HG03460 (cell line): Measurements from ENCODE around the gene ZNF613.
"Not testable (repeated sequence)": the region's sequence is repeated elsewhere in the genome, so short reads cannot be mapped to it uniquely, and the experiment has no call there.

ENCODE experiments used
- ATAC-seq: cut with Tn5 transposase; IDR thresholded peaks from one replicate; pipeline ENCODE4 v1.9.1; 2021; ENCODE audit not compliant: unreplicated experiment

Gene ZNF613

GRCh38 chr19:51926784-51927741 is at the start of gene ZNF613:
Gene ZNF613, plus strand, starts transcription at chr19:51927472. Its CDS starts 8,749 bp downstream, at chr19:51936221.
- ATAC-seq: peak; percentile 81

GRCh38 chr19:51882518-51882917 is 44.8 kb upstream of the ZNF613 start:
- no peak for ATAC-seq

GRCh38 chr19:51884713-51885112 is 42.6 kb upstream of the ZNF613 start:
- ATAC-seq: no peak

- ATAC-seq: no peak
These were observed 39.5 kb upstream of the ZNF613 start, which contains the start of gene ZNF577 for GRCh38 chr19:51887522-51888498. Gene ZNF577, minus strand, starts transcription at chr19:51887951. Its CDS starts 7,569 bp downstream, at chr19:51880382.

GRCh38 chr19:51889934-51890333 is 37.3 kb upstream of the ZNF613 start:
- no peak for ATAC-seq

- ATAC-seq: no peak
These were observed 36.0 kb upstream of the ZNF613 start for GRCh38 chr19:51891193-51891747.

GRCh38 chr19:51901860-51902259 is 25.4 kb upstream of the ZNF613 start:
- no peak for ATAC-seq

GRCh38 chr19:51903192-51903591 is 24.1 kb upstream of the ZNF613 start:
- no peak for ATAC-seq

- ATAC-seq: peak; percentile 68
These were observed 22.7 kb upstream of the ZNF613 start, which contains the start of gene ZNF649 for GRCh38 chr19:51904331-51905165. Gene ZNF649, minus strand, starts transcription at chr19:51905017. Its CDS starts 4,910 bp downstream, at chr19:51900107.

- ATAC-seq: no peak
These were observed 22.1 kb upstream of the ZNF613 start for GRCh38 chr19:51905206-51905605.

- not testable (repeated sequence) for ATAC-seq
These were observed 21.6 kb upstream of the ZNF613 start for GRCh38 chr19:51905639-51906038.

- not testable (repeated sequence) for ATAC-seq
These were observed 21.2 kb upstream of the ZNF613 start for GRCh38 chr19:51906108-51906507.

- ATAC-seq: not testable (repeated sequence)
These were observed 19.3 kb upstream of the ZNF613 start for GRCh38 chr19:51907981-51908380.

GRCh38 chr19:51915324-51915867 is 11.9 kb upstream of the ZNF613 start:
- ATAC-seq: no peak

- ATAC-seq: no peak
These were observed 11.1 kb upstream of the ZNF613 start for GRCh38 chr19:51916167-51916566.

GRCh38 chr19:51919606-51920005 is 7.7 kb upstream of the ZNF613 start:
- no peak for ATAC-seq

- ATAC-seq: no peak
These were observed 5.3 kb upstream of the ZNF613 start for GRCh38 chr19:51921949-51922348.

- no peak for ATAC-seq
These were observed 867 bp upstream of the ZNF613 start for GRCh38 chr19:51926426-51926783.

GRCh38 chr19:51927859-51928258 is 587 bp downstream of the ZNF613 start:
- ATAC-seq: no peak

GRCh38 chr19:51931921-51932320 is 4.6 kb downstream of the ZNF613 start:
- no peak for ATAC-seq
